Measurements from ENCODE around the gene CFD.

Gene CFD

DNA sequence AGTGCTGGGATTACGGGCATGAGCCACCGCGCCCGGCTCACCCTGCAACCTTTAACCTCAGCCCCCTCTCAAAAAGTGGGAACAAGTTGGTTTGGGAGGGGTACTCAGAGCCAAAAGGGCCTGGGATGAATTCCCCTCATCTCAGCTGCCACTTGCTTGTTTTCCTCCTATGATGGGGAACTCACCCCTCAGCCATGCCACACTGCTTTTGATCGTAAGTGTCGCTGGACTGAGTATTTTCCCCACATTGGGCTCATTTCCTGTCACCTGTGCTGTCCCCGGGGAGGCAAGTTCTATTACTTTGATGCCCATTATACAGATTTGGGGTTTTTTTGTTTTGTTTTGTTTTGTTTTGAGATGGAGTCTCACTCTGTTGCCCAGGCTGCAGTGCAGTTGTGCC, 47.0 kb downstream of the CFD start:
- no peak for DNase-seq (ENCODE audit: low spot score)

DNA sequence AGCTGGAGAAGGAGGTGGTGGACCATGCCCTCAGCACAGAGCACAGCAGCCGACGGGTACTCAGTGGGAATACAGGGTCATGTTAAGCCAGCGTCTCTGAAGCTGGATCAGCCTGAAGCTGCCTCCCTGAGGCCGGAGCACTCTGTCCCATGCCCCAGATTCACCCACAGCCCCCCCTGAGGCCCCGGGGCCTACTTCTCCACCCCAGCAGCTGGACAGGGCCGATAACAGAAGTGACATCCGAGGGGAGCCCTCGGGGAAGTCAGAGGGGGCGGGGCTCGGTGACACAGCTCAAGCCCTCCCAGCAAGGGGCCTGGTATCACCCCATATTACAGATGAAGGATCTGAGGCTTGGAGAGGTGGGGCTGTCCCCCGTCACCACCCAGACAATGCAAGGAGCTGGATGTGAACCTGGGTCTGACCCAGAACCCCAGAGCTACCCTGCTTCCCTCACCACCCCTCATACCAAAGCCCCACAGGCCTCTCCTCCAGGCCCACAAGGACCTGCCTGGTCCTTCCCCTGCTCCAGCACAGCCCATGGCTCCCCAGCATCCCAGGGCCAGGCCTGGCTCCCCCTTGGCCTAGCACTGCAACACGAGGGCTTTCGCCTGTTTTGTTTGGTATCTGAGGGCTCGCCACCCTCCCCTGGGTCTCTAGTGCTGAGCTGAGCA, 47.9 kb downstream of the CFD start:
- DNase-seq (ENCODE audit: low spot score): no peak

DNA sequence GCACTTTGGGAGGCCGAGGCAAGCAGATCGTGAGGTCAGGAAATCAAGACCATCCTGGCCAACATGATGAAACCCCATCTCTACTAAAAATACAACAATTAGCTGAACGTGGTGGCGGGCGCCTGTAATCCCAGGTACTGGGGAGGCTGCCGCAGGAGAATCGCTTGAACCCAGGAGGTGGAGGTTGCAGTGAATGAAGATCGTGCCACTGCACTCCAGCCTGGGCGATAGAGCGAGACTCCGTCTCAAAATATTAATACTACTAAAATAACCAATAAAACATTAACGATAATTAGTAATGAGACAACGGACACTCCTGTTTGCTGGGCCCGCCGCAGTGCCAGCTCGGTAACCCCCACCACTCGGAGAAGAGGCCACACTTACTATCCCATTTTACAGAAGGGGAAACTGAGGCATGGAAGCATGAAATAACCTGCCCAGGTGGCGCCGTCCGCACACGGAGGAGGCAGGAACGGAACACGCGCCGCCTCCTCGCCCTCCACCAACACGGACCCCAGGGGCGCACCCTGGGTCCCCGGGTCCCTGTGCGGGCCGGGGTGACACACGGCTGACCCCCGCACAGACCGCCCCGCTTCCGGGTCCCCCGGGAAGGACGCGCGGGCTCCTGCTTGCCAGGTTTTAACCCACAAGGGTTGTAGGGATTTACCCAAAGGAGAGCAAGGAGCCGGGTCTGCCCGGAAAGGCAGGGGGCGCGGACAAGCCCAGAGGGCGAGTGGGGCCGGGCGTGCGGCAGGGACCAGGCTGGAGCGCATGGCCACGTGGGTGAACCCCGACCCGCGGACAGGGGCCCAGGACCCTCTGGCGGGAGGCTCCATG, 52.0 kb downstream of the CFD start:
- no peak for DNase-seq (ENCODE audit: low spot score)

DNA sequence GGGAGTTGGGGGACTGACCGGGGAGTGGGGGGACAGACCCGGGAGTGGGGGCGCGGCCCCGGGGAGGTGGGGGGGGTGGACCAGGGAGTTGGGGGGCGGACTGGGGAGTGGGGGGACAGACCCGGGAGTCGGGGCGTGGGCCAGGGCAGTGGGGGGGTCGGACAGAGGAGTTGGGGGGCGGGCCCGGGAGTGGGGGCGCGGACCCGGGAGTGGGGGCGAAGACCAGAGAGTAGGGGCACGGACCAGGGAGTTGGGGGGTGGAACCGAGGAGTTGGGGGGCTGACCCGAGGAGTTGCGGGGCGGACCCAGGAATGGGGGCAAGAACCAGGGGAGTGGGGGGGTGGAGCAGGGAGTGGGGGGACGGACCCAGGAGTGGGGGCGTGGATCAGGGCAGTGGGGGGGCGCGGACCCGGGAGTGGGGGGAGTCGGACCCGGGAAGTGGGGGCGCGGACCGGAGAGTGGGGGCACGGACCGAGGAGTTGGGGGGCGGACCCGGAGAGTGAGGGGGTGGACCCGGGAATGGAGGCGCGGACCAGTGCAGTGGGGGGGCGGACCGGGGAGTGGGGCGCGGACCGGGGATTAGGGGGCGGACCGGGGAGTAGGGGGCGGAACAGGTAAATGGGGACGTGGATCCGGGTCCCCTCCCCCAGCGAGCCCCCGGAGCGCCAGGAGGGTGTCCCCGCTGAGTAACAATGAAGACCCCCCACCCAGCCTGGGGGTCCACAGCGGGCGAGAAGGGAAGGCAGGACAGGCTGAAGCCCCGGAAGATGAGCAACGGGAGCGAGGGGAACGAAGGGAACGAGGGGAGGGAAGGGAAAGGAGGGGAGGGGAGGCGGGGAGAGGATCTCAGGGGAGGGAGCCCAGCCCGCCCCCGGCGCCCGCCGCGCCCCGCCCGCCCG, 53.0 kb downstream of the CFD start:
- DNase-seq (ENCODE audit: low spot score): peak; percentile 37
